GM12878 (cell line): ENCODE results near the gene ACVR2A. TPM values are rescaled to one million over a fixed set of nuclear protein-coding genes. Genes with fewer than 3 reads are reported as not detected.

Experiments used
- ATAC-seq: fragments of 200-7000 bp; cut with Tn5 transposase; 3 replicates; pipeline ENCODE4 v1.9.1; 2020; ENCODE audit warnings: mild to moderate bottlenecking, moderate library complexity
- BruUV-seq: library from RNA; stranded (reverse); fragments of 400-500 nt; replicated peaks from 2 replicates; lab custom pipeline; 2021; lab: Mats Ljungman, UMichigan
- CTCF ChIA-PET: fragments of 300-600 bp; sonication (Branson Sonifier 250); formaldehyde crosslinking; extraction: SDS; loops from one replicate; lab custom pipeline; 2021; ENCODE audit warnings: inconsistent platforms; lab: Yijun Ruan, JAX
- POLR2A ChIA-PET: fragments of 350-600 bp; formaldehyde crosslinking; extraction: SDS; loops from one replicate; lab custom pipeline; 2021; ENCODE audit warnings: inconsistent platforms; lab: Charles Lee
- RAD21 ChIA-PET: fragments of 300-600 bp; sonication (Branson Sonifier 250); formaldehyde crosslinking; loops from one replicate; lab custom pipeline; 2023; ENCODE audit warnings: antibody characterized with exemption; ENCODE audit not compliant: unreplicated experiment; lab: Charles Lee
- SMC1A ChIA-PET: fragments of 300-600 bp; sonication (Branson Sonifier 250); formaldehyde crosslinking; loops from one replicate; lab custom pipeline; 2023; ENCODE audit not compliant: unreplicated experiment, uncharacterized antibody; lab: Charles Lee
- DNase-seq: peaks from one replicate; pipeline ENCODE4 v3.0.0-alpha.2; 2011; ENCODE audit warnings: low read depth, low spot score
- FAIRE-seq: peaks from 3 replicates; lab custom pipeline; 2011; peaks lifted over from hg19 to GRCh38; lab: Jason Lieb, UNC
- H2AFZ ChIP-seq: 2 replicates; pipeline ENCODE4 v1.6.0; 2011; ENCODE audit warnings: low read depth, low read length, control low read depth; ENCODE audit not compliant: control insufficient read depth
- H3K27ac ChIP-seq: 2 replicates; pipeline ENCODE4 v1.5.1; 2011; ENCODE audit warnings: control low read depth; ENCODE audit not compliant: control insufficient read depth, insufficient read depth
- H3K27me3 ChIP-seq, 2 experiments: replicated peaks in 1 of 2; 2 replicates each; pipeline versions ENCODE4 v1.6.0 to v1.6.1; 2011; ENCODE audit warnings: low read length in 1 of 2; ENCODE audit not compliant: control insufficient read depth in 2 of 2, insufficient read depth in 2 of 2
- H3K36me3 ChIP-seq, 2 experiments: 2 replicates each; pipeline ENCODE4 v1.5.1; 2011; ENCODE audit warnings: low read length in 1 of 2; ENCODE audit not compliant: control insufficient read depth in 2 of 2, insufficient read depth in 2 of 2
- H3K4me1 ChIP-seq: 2 replicates; pipeline ENCODE4 v1.6.1; 2011; ENCODE audit warnings: mild to moderate bottlenecking, low read length, moderate library complexity, mixed read lengths; ENCODE audit not compliant: control insufficient read depth, insufficient read depth
- H3K4me2 ChIP-seq: 2 replicates; pipeline ENCODE4 v1.6.0; 2011; ENCODE audit warnings: control low read depth; ENCODE audit not compliant: control insufficient read depth, insufficient read depth
- H3K4me3 ChIP-seq: fragments of 200-600 bp; sonication (generic); 2 replicates; pipeline ENCODE4 v1.5.1; 2016
- H3K79me2 ChIP-seq: 2 replicates; pipeline ENCODE4 v1.6.0; 2011; ENCODE audit warnings: low read length; ENCODE audit not compliant: control insufficient read depth, insufficient read depth
- H3K9ac ChIP-seq: 2 replicates; pipeline ENCODE4 v1.8.0; 2011; ENCODE audit warnings: low read length, control low read depth, mixed read lengths; ENCODE audit not compliant: control insufficient read depth, insufficient read depth
- H3K9me3 ChIP-seq: replicated peaks from 3 replicates; pipeline ENCODE4 v1.5.1; 2011; ENCODE audit warnings: mild to moderate bottlenecking, low read length; ENCODE audit not compliant: control insufficient read depth, insufficient read depth
- H4K20me1 ChIP-seq: 2 replicates; pipeline ENCODE4 v1.6.0; 2011; ENCODE audit not compliant: control insufficient read depth, insufficient read depth
- BMI1 ChIP-seq: fragments of 450-650 bp; IDR thresholded peaks from 2 replicates; pipeline ENCODE4 v1.6.1; 2016; ENCODE audit warnings: mild to moderate bottlenecking, moderate library complexity, borderline replicate concordance
- ELK1 ChIP-seq: IDR thresholded peaks from 2 replicates; pipeline ENCODE4 v1.6.1; 2012; ENCODE audit warnings: low read depth, low read length, improper control_type of control experiment
- FOS ChIP-seq: IDR thresholded peaks from 3 replicates; pipeline ENCODE4 v1.6.1; 2011; ENCODE audit warnings: borderline replicate concordance; ENCODE audit not compliant: insufficient read length; ENCODE audit errors: extremely low read depth
- IKZF2 ChIP-seq, 2 experiments: fragments of 450-650 bp; IDR thresholded peaks; 2 replicates each; pipeline ENCODE4 v1.6.1; 2017; ENCODE audit warnings: mild to moderate bottlenecking in 2 of 2, moderate library complexity in 2 of 2
- JUND ChIP-seq: IDR thresholded peaks from 2 replicates; pipeline ENCODE4 v1.6.1; 2012; ENCODE audit warnings: low read depth, mild to moderate bottlenecking, low read length, improper control_type of control experiment, moderate library complexity
- MEF2A ChIP-seq: IDR thresholded peaks from 2 replicates; pipeline ENCODE4 v1.6.1; 2011; ENCODE audit warnings: low read depth, mild to moderate bottlenecking, low read length, moderate library complexity; ENCODE audit not compliant: insufficient read depth
- POLR2AphosphoS5 ChIP-seq: IDR thresholded peaks from 2 replicates; pipeline ENCODE4 v1.6.1; 2011; ENCODE audit warnings: mild to moderate bottlenecking, low read length, inconsistent platforms
- SPI1 ChIP-seq: IDR thresholded peaks from 2 replicates; pipeline ENCODE4 v1.6.1; 2011; ENCODE audit warnings: low read depth, mild to moderate bottlenecking, low read length, moderate library complexity, borderline replicate concordance; ENCODE audit not compliant: insufficient read depth
- SRF ChIP-seq, 2 experiments: IDR thresholded peaks; 2 replicates each; pipeline ENCODE4 v1.6.1; 2011; ENCODE audit warnings: low read depth in 2 of 2, low read length in 2 of 2, mild to moderate bottlenecking in 1 of 2, moderate library complexity in 1 of 2
- TCF12 ChIP-seq: IDR thresholded peaks from 2 replicates; pipeline ENCODE4 v1.6.1; 2011; ENCODE audit warnings: low read depth, mild to moderate bottlenecking, low read length
- ZBTB40 ChIP-seq: fragments of 450-650 bp; IDR thresholded peaks from 2 replicates; pipeline ENCODE4 v1.6.1; 2016; ENCODE audit warnings: mild to moderate bottlenecking, moderate library complexity, borderline replicate concordance
- ZNF687 ChIP-seq: fragments of 450-650 bp; IDR thresholded peaks from 2 replicates; pipeline ENCODE4 v1.6.1; 2017; ENCODE audit warnings: mild to moderate bottlenecking, moderate library complexity
- WGBS: methylation state at CpG from one replicate; pipeline ENCODE4 v1.1.6; 2016; ENCODE audit warnings: low lambda C conversion rate; ENCODE audit not compliant: insufficient replicate concordance, insufficient coverage; ENCODE audit errors: missing lambda C conversion rate; 5-methylcytosine and 5-hydroxymethylcytosine counted together
- in situ Hi-C: fragments of 300-500 bp; cut with MboI; formaldehyde crosslinking; loops from 9 replicates; pipeline ENCODE4 v1.14.3; 2018; ENCODE audit warnings: mixed read lengths
- intact Hi-C: fragments of 100-400 bp; cut with micrococcal nuclease; formaldehyde crosslinking; loops from one replicate; pipeline ENCODE4 v1.14.2; 2022; ENCODE audit not compliant: unreplicated experiment
- polyA plus RNA-seq, 11 experiments: library from polyadenylated mRNA; depleted of rRNA in 4 of 11; unstranded in 6 of 11; stranded (reverse) in 5 of 11; fragments of >200 nt; fragmentation: Nextera tagmentation in 4 of 11; fragmentation: Illumina TruSeq in 1 of 11; extraction: Ambion mirVana in 4 of 11; extraction: Trizol in 1 of 11; gene quantifications; 1 replicate in 1 of 11; 2 replicates in 10 of 11; pipeline versions ENCODE4 v1.2.1 to v1.2.3, GENCODE V29; 2011 to 2016; ENCODE audit warnings: inconsistent platforms in 2 of 11, missing spikeins in 2 of 11, low read depth in 1 of 11
- total RNA-seq, 4 experiments: library from RNA; depleted of rRNA in 3 of 4; stranded (reverse); fragments of >200 nt in 3 of 4; fragmentation: Illumina TruSeq in 1 of 4; extraction: Trizol in 1 of 4; gene quantifications; 2 replicates each; pipeline versions ENCODE4 v1.2.1 to v1.2.3, GENCODE V29; 2013 to 2021

Gene ACVR2A
- total and polyA plus RNA-seq, 10 of the 15 experiments (the other 5 are each of a cell fraction or from before 2014, with no cell fraction given), result 0.42 to 3.0 (median 1.7) TPM

GRCh38 chr2:147854557-147855134 is 9.8 kb downstream of the ACVR2A start:
- FAIRE-seq, result no peak
- WGBS, result under 1% methylated on average over 5 of the region's 6 CpGs
- H3K4me2 ChIP-seq, result no peak overlapping the region
- H2AFZ ChIP-seq, result no peak overlapping the region
- H3K9ac ChIP-seq, result no peak overlapping the region
- ChIA-PET CTCF (no interaction called here), SMC1A (interaction anchor here (1.2 to 1.7 kb wide), 2 partner anchors 13 to 58 kb away, joined by 3 to 4 read pairs; no protein-coding TSS in a partner anchor), POLR2A (no interaction called here), RAD21 (no interaction called here)
- no peaks in the 10 kb centered on the region for H3K79me2 ChIP-seq
- DNase-seq, result no peak
- H3K36me3 ChIP-seq, result no peaks in the 10 kb centered on the region
- ATAC-seq, result no peak
- no peak overlapping the region for H3K27ac ChIP-seq
- no peaks in the 10 kb centered on the region; the same call in 2 of the 3 replicates for H3K9me3 ChIP-seq
- H3K4me1 ChIP-seq, result no peaks in the 10 kb centered on the region
- intact Hi-C loops (no loop called here), in situ Hi-C loops (no loop called here)
- H3K4me3 ChIP-seq, result no peak overlapping the region
- H4K20me1 ChIP-seq, result no peaks in the 10 kb centered on the region
- H3K27me3 ChIP-seq, result 0 out of 4 replicates have a peak, but pooled peaks cover 0 to 2% of the 10 kb centered on the region in 2 experiments
- no TSS peak for BruUV-seq
- no peak for TF ChIP-seq ELK1
- no peak for TF ChIP-seq ZBTB40
- TF ChIP-seq MEF2A, result no peak
- no peak for TF ChIP-seq IKZF2 (IDR thresholded peaks at IDR 0.05)
- TF ChIP-seq POLR2AphosphoS5, result no peak
- TF ChIP-seq BMI1, result no peak
- no peak for TF ChIP-seq ZNF687
- TF ChIP-seq TCF12, result no peak
- no peak for TF ChIP-seq SRF (IDR thresholded peaks at IDR 0.05; ENCODE audit: low read depth in 2 of 2, low read length in 2 of 2)
- TF ChIP-seq FOS, result no peak
- no peak for TF ChIP-seq JUND
- no peak for TF ChIP-seq SPI1
